GM19397 (cell line): ENCODE data around the gene HELB.

Experiments
- ATAC-seq: cut with Tn5 transposase; IDR thresholded peaks from one replicate; pipeline ENCODE4 v1.9.1; 2021; ENCODE audit warnings: mild to moderate bottlenecking, moderate library complexity; ENCODE audit not compliant: unreplicated experiment

HELB gene

GRCh38 chr12:66302827-66303169, 505 bp downstream of the HELB start:
- ATAC-seq: no peak

DNA sequence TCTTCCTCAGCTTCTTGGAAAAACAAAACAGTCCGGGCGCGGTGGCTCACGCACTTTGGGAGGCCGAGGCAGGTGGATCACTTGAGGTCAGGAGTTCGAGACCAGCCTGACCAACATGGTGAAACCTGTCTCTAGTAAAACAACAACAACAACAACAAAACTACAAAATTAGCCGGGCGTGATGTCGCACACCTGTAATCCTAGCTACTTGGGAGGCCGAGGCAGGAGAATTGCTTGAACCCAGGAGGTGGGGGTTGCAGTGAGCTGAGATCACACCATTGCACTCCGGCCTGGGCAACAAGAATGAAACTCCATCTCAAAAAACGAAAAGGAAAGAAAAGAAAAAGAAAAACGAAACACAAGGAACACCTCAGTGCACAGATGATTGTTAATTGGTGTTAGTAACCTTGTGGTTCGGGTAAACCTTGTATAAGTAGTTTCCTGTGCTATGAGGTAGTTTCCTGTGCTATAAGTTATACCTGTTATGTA, 1.1 kb downstream of the HELB start:
- ATAC-seq: peak; percentile 34

GRCh38 chr12:66304296-66304900, 2.1 kb downstream of the HELB start:
- no peak for ATAC-seq

GRCh38 chr12:66309606-66310005, 7.3 kb downstream of the HELB start:
- ATAC-seq: no peak

- ATAC-seq: no peak
Observed at GRCh38 chr12:66312189-66312588, 9.9 kb downstream of the HELB start.

DNA sequence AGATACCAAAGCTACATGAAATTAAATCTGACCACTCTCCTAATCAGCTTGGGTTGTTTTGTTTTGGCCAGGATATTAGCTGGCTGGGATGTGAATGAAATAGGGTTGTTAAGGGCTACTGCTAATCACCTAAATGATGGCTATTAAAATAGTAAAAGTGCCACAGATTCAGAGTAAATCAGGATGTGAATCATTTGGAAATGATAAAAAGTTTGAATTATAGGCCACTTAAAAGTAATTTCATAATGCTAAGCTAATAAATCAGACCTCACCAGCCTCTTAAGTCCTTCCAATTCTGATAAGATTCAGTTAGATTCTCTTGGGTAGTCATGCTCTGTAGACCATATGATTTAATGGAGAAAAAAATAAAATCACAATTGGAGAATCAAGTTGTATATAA, 12.0 kb downstream of the HELB start:
- no peak for ATAC-seq

GRCh38 chr12:66319266-66319954, 17.1 kb downstream of the HELB start:
- ATAC-seq: no peak

DNA sequence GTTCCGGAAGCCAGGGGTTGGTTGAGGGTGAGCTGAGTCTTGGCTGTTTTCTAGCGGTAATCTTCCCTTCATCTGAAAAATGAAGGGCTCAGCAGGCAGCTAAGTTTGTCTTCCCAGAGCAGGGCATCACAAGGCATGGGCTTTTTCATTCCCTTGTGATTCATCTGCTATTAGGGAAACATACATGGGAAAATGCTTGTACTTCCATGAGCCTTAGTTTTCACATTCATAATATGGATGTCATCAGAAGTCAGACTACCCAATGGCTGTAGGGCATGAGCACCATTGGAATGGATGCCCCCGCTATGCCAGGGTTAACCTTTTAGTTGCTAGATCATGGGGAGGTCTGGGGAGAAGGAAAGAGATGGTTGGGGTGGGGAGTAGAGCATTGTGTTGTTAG, 18.7 kb downstream of the HELB start:
- no peak for ATAC-seq

DNA sequence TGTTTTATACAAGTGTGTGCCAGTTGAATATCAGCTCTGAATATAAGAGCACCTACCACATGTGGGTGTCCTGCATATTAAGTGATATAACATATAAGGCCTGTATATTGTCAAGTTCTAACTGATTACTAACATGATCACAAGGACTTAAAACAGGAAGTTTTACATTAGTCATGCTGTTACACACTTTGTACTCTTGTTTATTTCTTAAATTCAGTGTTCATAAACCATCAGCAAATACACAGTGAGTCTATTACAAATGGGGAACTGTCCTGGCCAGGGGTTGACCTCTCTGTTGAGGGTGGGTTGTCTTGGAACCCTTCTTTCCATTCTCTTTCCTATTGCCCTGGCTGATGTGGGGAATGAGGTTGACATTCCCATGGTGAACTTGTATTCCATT, 19.1 kb downstream of the HELB start:
- ATAC-seq: no peak

- no peak for ATAC-seq
Observed at GRCh38 chr12:66323017-66323416, 20.7 kb downstream of the HELB start.

DNA sequence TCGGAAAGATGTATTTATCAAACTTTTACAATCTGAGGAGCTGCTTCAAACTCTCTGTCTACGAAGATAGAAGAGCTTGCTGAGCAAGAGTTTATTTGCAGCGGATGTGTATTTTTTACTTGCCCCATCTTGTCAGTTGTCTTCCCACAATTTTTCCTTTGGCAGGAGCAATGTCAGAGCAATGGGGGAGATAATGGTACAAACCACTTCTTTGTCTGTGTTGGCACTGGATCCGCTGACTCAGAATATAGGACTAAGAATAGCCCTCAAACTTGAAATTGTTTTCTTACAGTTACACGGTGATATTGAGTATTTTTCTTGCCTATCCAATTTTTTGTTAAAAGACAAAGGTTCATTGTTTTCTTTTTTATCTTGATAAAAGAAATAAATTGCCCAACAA, 27.6 kb downstream of the HELB start:
- ATAC-seq: no peak

DNA sequence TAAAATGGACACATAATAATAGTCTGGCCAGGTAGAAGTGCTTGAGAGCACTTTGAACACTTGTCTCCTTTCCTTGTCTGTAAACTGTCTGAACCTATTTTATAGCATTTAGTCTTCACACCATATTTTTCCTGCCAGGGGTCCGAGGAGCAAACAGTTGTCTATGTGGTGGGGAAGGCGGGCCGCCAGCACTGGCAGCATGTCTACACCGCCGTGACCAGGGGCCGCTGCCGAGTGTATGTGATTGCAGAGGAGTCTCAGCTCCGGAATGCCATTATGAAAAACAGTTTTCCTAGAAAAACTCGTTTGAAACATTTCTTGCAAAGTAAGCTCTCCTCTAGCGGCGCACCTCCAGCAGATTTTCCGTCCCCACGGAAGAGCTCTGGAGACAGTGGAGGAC, 28.7 kb downstream of the HELB start:
- no peak for ATAC-seq

DNA sequence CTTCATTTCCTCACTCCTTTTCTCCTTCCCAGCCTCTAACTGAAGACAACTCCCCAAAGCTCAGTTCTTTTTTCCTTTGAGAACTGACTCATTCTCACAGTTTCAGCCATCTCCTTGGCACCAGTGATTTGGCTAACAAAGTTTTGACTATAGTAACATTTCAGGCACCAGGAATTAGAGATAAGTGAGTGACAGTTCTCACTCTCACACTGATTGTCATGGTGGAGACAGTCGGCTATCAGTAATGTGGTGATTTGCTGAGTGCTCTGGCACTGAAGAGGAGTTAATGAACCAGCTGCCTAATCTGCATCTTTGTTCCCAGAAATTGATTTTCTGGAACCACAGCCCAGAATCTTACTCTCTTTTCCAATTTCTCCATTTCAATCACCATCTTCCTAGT, 29.5 kb downstream of the HELB start:
- ATAC-seq: no peak

- no peak for ATAC-seq
Observed at GRCh38 chr12:66335746-66336145, 33.5 kb downstream of the HELB start.

- ATAC-seq: no peak
Observed at GRCh38 chr12:66337381-66338010, 35.2 kb downstream of the HELB start.

DNA sequence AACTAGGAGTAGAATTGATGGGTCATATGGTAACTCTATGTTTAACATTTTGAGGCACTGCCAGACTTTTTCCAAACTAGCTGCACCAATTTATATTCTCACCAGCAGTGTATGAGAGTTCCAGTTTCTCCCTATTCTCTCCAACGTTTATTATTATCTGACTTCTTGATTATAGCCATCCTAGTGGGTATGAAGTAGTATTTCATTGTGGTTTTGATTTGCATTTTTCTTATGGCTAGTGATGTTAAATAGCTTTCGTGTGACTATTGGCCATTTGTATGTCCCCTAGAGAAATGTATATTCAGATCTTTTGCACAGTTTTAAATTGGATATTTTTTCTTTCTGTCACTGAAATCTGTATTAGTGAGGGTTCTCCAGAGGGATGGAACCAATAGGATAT, 37.8 kb downstream of the HELB start:
- no peak for ATAC-seq

DNA sequence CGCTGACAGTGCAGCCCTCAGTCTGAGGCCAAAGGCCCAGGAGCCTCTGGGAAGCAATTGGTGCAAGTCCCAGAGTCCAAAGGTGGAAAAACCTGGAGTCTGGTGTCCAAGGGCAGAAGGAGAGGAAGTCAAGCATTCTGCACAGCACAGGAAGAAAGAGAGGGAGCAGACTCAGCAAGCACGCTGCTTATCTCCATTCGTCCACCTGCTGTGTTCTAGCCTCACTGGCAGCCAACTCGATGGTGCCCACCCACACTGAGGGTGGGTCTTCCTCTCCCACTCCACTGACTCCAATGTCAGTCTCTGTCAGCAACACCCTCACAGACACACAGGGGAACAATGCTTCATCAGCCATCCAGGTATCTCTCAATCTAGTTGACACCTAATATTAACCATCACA, 38.8 kb downstream of the HELB start:
- ATAC-seq: no peak

DNA sequence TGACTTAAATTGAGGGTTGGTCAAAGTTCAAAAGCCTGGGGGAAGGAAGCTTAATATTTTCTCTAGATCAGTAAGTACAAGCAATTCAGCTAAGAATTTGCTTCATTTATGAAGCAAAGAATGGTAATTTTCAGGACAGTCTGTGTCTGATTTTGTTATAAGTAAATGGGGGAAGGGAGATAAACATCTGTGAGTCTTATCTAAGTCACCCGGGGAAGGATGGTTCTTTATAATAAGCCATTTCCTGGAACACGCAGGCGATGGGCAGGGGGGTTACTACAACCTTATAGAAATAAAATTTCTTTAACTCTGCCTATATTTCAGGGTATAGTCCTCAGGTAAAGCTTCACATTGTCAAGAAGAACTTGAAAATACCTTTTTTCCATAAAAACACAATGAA, 42.9 kb downstream of the HELB start:
- ATAC-seq: no peak

DNA sequence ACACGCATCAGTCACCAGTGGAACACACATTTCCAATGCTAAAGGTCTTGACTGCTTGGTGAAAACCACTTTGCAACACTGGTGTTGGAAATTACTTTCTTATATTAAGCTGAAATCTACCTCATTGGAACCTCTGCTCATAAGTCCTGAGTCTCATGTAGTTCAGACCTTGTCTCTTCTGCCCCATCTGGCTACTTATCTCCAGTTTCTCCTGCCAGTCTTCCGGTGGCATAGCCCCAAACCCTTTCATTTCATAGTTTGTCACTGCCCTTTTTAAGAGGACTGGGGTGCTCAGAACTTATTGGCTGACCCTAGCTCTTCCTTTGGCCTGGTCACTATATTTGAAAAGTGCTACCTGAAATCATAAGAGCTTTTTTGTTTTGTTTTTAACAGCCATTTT, 43.7 kb downstream of the HELB start:
- no peak for ATAC-seq

GRCh38 chr12:66351301-66351700, 49.0 kb downstream of the HELB start:
- no peak for ATAC-seq

DNA sequence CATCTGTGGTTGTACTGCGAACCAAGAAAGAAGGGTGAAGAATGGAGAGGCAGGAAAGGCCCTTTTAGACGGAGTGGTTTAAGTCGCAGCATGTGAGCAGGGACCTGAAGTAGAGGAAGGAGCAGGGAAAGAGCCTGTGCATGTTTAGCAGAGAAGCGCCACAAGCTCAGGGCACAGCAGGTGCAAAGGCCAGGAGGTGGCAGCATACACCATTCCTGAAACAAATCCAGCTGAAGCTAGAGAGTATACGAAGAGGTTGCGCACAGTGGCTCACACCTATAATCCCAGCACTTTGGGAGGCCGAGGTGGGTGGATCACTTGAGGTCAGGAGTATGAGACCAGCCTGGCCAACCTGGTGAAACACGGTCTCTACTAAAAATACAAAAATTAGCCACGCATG, 49.9 kb downstream of the HELB start:
- ATAC-seq: no peak

- ATAC-seq: no peak
Observed at GRCh38 chr12:66352899-66353298, 50.6 kb downstream of the HELB start.
